ENCODE measurements around the gene ATP6V1B1.

Gene ATP6V1B1

GRCh38 chr2:70927138-70927537 lies 8.6 kb upstream of the ATP6V1B1 start:
- DNase-seq (ENCODE audit: low read depth): no peak

- no peak for DNase-seq (ENCODE audit: low read depth)
Observed at GRCh38 chr2:70927641-70928040, 8.1 kb upstream of the ATP6V1B1 start.

DNA sequence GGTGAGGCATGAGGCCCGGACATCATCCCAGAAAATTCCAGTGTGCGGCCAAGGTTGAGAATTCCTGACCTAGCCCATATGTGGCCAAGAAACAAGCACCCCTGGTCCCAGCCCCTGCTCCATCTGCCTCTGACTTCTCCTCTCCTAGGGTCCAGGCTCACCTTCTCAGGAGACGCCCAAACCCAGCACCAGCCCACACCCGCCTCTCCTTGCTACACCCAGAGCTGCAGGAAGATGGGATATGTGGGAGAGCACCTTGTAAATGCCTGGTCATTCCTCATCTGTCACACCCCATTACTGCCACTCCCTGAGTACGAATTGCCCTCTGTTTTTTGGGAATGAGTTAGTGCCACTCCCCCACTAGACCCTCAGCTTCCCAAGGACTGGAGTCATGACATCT lies 7.3 kb upstream of the ATP6V1B1 start:
- DNase-seq (ENCODE audit: low read depth): no peak

DNA sequence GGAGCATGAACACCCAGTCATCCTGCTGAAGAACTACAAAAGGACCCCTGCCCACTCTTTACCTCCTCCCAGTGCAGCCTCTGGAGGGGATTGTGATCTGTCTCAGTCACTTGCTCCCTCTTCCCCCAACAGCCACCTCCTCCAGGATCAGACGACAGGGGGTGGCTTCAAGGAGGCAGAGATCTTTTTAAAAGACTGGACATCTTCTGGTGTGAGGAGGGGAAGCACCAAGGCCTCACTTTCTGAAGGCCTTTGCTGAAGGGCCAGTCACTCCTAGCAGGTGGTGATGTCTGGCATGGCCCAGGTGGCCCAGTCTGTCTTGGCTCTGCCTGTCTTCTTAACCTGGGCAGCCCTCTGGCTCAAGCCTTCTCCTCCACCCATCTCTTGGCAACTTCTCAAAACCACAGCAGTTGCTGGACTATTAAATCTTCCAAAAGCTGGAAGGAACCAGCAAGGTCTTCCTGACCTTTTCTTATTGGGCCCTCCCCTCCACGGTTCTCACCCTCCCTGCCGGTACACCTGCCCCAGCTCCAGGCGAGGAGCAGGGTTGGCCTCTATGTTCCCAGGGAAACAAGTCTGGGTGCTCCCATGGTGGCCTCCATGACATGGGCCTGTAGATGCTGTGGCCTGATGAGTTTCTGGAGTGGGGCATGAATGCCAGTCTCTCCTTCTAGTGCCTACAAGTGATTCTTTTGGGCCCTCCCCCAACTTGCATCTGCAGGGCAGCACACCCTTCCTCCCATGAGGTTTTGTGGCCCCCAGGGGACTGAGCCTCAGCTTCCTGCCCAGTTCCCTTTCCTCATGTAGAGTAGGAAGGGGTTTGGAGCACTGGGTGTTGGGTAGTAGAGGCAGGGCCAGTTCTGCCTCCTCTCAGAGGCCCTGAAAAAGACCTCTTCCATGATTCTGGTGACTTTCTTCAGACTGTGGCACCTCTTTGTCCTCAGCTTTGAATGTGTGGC lies 5.0 kb upstream of the ATP6V1B1 start:
- DNase-seq (ENCODE audit: low read depth): no peak

DNA sequence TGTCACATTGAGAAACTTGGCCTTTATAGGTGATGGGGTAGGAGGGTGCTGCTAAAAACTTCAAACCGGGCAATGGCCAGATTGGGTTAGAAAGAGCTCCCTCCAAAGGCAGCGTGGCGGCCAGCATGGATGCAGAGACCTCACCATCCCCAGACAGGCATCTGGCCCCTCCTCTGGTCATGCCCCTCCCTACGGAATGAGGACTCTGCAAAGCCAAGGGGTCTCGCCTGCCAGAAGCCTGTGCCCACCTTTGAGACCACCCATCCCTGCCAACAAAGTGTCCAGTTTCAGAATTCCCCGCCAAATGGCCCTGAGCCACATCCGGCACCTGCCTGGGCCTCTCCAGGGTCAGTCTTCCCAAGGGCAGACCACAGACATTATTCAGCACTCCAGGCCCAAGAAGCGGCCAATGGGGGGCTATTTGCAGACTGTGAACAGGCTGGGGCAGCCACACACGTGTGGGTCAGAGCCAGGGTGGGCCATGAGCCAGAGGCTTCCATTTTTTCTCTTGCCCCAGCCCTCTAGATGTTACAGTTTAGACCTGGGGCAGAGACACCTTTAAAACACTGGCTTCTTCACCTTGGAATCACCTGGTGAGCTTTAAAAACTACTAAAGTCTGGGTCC lies 4.2 kb upstream of the ATP6V1B1 start:
- no peak for DNase-seq (ENCODE audit: low read depth)

- DNase-seq (ENCODE audit: low read depth): no peak
Observed at GRCh38 chr2:70932631-70933230, 3.0 kb upstream of the ATP6V1B1 start.

GRCh38 chr2:70934981-70935380 lies 719 bp upstream of the ATP6V1B1 start:
- no peak for DNase-seq (ENCODE audit: low read depth)

GRCh38 chr2:70936165-70936978 lies 672 bp downstream of the ATP6V1B1 start:
- DNase-seq (ENCODE audit: low read depth): no peak

DNA sequence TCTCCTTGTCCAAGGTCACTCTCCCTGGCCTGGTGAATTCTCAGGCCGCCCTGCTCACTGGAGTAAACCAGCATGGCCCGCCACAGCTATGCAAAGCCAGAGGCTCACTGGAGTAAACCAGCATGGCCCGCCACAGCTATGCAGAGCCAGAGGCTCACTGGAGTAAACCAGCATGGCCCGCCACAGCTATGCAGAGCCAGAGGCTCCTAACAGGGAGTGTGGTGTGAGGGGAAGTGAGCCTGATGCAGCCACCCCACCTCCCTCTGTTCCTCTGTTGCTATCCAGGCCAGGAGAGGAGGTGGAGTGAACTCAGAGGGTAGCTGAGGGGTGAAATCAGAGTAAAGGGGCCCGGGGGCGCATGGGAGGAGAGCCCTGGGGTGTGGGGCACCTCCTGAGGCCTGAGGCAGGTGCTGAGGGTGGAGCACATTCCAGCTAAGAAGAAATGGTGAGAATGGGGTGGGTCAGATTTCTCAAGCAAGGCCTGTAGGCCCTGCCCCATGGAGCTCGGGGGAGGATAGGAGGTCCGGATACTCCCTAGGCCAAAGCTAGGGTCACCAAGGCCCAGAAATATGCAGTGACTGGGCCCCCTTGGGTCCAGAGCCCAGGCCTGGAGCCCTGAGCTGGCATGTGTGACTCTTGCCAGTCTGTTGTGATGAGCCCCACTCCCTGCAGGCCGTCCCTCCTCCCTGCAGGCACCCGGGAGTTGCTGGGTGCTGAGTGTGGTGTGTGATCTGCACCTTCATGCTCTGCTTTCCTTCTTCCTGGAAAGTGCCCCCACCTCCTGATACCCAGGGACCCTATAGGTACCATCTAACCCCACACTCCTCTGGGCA lies 1.5 kb downstream of the ATP6V1B1 start:
- DNase-seq (ENCODE audit: low read depth): no peak

DNA sequence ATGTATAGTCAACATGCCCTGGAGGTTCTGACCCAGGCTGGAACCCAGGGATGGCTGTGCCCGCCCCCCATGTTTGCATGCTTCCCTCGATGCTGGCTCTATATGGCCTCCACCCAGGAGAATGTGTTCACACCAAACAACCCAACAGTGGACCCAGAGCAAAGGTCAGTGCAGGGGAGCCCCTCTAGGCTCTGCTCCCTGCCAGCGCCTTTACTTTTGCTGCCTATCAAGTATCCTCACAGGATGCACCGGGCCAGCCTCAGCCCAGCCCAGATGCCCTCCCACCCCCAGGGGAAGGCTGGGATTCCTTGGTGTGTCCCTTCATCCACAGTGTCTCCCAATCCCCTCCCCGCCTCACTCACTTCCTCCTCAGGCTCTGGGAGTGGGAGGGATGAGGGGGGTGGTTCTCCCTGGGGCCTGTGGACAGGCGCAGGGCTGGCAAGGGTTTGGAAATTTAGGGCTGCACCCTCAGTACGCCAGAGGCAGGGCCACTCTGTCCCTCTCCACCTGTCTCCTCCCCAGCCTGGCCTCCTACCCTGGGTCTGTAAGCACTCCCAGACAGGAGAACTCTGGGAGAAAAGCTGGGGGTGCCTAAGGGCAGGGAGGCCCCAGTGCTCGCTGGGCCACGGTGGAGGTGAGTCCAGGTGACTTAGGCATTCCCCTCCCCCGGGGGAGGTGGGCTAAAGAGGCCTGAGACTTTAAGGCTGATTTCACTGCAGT lies 2.3 kb downstream of the ATP6V1B1 start:
- DNase-seq (ENCODE audit: low read depth): no peak

DNA sequence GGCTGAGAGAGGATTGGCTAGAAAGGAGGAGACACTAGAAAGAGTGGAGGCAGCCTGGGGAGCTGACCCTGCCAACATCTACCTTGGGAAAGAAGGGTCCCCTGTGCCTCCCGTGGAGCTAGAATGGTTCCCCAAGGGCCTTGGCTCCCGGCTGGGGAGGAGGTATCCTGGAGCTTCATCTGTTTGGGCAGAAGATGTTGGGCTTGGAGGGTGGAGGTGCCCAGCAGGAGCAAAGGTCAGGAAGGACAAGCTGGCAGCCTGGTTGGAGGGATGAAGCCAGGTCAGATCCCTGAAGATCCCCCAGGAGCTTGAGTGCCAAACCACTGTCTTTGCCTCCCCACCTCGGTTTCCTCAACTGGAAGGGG lies 2.9 kb downstream of the ATP6V1B1 start:
- DNase-seq (ENCODE audit: low read depth): no peak

- DNase-seq (ENCODE audit: low read depth): no peak
Observed at GRCh38 chr2:70939001-70939838, 3.5 kb downstream of the ATP6V1B1 start.

GRCh38 chr2:70939839-70940580 lies 4.3 kb downstream of the ATP6V1B1 start:
- DNase-seq (ENCODE audit: low read depth): no peak

DNA sequence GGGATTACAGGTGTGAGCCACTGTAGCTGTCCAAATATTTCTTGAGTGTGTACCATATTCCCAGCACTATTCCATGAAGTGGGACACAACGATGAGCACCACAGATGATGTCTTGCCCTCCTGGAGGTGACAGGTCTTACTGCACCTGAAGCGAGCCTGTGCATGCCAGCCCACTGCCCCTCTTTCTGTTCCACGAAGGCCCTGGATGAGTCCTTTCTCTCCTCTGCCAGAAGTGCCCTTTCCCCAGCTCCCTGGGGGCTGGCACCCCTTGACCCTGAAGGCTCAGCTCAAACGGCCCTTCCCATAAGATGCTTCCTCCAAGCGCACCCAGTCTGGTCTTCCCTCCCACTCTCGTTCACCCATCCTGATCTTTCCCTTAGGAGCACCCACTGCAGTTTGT lies 5.5 kb downstream of the ATP6V1B1 start:
- DNase-seq (ENCODE audit: low read depth): no peak

GRCh38 chr2:70941701-70942100 lies 6.0 kb downstream of the ATP6V1B1 start:
- DNase-seq (ENCODE audit: low read depth): no peak

DNA sequence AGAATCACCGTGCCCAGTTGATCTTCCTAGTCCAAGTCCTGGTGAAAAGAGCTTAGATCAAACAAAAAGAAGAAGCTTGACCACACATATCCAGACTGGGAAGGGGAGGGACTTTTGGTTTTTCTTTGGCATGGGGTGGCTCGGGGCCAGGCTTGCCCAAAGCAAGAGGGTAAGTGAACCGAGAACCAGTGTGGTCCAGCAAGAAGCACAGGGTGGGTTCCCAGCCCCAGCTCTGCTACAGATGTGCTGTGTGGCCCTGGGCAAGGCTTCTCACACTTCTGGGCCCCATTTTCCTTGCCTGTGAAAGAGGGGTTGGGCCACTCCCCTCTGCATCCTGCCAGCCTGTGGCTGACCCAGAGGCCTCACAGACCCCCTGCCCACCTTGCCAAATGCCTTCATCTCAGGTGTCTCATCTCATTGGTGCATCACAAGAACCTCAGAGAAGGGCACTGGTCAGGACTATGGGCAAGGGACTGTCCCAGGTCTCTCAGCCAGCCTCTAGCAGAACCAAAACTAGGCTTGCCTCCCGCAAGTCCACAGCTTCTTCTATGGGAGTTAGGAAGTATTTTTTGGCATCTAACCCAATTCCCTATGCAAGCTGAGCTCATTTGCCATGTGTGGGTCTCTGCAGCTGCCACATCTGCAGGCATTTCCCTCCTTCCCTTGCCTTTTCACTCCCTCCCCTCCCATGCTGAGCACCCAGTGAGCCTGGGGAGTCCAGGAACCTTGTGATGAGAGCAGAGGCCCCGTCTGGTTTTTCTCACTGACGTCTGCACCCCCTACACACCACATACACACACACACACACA lies 6.9 kb downstream of the ATP6V1B1 start:
- DNase-seq (ENCODE audit: low read depth): no peak

GRCh38 chr2:70943205-70943871 lies 7.6 kb downstream of the ATP6V1B1 start:
- DNase-seq (ENCODE audit: low read depth): no peak

Data from CMK (cell line).